MM.1S (cell line): ENCODE data around the gene SLC25A41.

Experiments
- CTCF ChIP-seq: fragments of 300-600 bp; sonication (generic); IDR thresholded peaks from 2 replicates; pipeline ENCODE4 v1.5.1; 2016; ENCODE audit warnings: antibody characterized with exemption, low read length, mixed read lengths
- EZH2 ChIP-seq: fragments of 300-600 bp; sonication (generic); optimal IDR thresholded peaks from 2 replicates; pipeline ENCODE3; 2017; ENCODE audit warnings: low read depth, mild to moderate bottlenecking, antibody characterized with exemption, low read length, mixed read lengths
- EZH2phosphoT487 ChIP-seq: fragments of 300-600 bp; sonication (generic); IDR thresholded peaks from 2 replicates; pipeline ENCODE4 v1.6.1; 2018; ENCODE audit warnings: antibody characterized with exemption, low read length

- TF ChIP-seq CTCF (no peak), EZH2phosphoT487 (no peak), EZH2 (no peak)
Measured at GRCh38 chr19:6412061-6412446, 21.5 kb downstream of the SLC25A41 start.
